Endothelial cell of umbilical vein (primary cell): Measurements from ENCODE around the gene CLSTN1. TPM values are rescaled to one million over a fixed set of nuclear protein-coding genes. Genes with fewer than 3 reads are reported as not detected.

Source experiments
- BruUV-seq: library from RNA; stranded (reverse); fragments of 400-500 nt; replicated peaks from 2 replicates; lab custom pipeline; 2021; lab: Mats Ljungman, UMichigan
- CTCF ChIA-PET: fragments of 300-600, 350-600 bp; sonication (Branson Sonifier 250); formaldehyde crosslinking; loops from one replicate; lab custom pipeline; 2021; ENCODE audit warnings: antibody characterized with exemption, inconsistent platforms; lab: Charles Lee
- POLR2A ChIA-PET: fragments of 300-600, 350-600 bp; sonication (Branson Sonifier 250); formaldehyde crosslinking; loops from one replicate; lab custom pipeline; 2021; ENCODE audit warnings: antibody characterized with exemption, inconsistent platforms; lab: Charles Lee
- DNase-seq: peaks from one replicate; pipeline ENCODE4 v3.0.0-alpha.2; 2011; ENCODE audit warnings: low read depth, low spot score
- FAIRE-seq: peaks from 2 replicates; lab custom pipeline; 2011; peaks lifted over from hg19 to GRCh38; lab: Jason Lieb, UNC
- H2AFZ ChIP-seq: 2 replicates; pipeline ENCODE4 v1.6.0; 2012; ENCODE audit warnings: low read depth, low read length, control low read depth, inconsistent platforms
- H3K27ac ChIP-seq: 2 replicates; pipeline ENCODE4 v1.5.1; 2011; ENCODE audit warnings: low read depth, mild to moderate bottlenecking, control low read depth, low read length, moderate library complexity; ENCODE audit not compliant: insufficient read depth
- H3K27me3 ChIP-seq, 2 experiments: 2 replicates each; pipeline versions ENCODE4 v1.6.0 to v1.6.1; 2011; ENCODE audit warnings: low read length in 2 of 2, mixed read lengths in 1 of 2; ENCODE audit not compliant: control insufficient read depth in 2 of 2, insufficient read depth in 2 of 2
- H3K36me3 ChIP-seq, 2 experiments: 2 replicates in 1 of 2; 3 replicates in 1 of 2; pipeline ENCODE4 v1.5.1; 2011; ENCODE audit warnings: low read length in 2 of 2, mild to moderate bottlenecking in 1 of 2, moderate library complexity in 1 of 2; ENCODE audit not compliant: control insufficient read depth in 2 of 2, insufficient read depth in 2 of 2; ENCODE audit errors: extremely low read depth in 1 of 2
- H3K4me1 ChIP-seq: 3 replicates; pipeline ENCODE4 v1.5.1; 2011; ENCODE audit warnings: mild to moderate bottlenecking, low read length; ENCODE audit not compliant: control insufficient read depth, insufficient read depth; ENCODE audit errors: extremely low read depth
- H3K4me2 ChIP-seq: 2 replicates; pipeline ENCODE4 v1.6.1; 2011; ENCODE audit warnings: low read length, control low read depth, mixed read lengths; ENCODE audit not compliant: insufficient read depth
- H3K4me3 ChIP-seq, 3 experiments: fragments of 200-600 bp in 1 of 3; sonication (generic), shearing (Covaris generic) in 1 of 3; replicated peaks in 1 of 3; 2 replicates each; pipeline ENCODE4 v1.5.1; 2011 to 2016; ENCODE audit warnings: control low read depth in 3 of 3, low read length in 3 of 3, mild to moderate bottlenecking in 2 of 3, inconsistent platforms in 1 of 3, low read depth in 1 of 3, moderate library complexity in 1 of 3; ENCODE audit not compliant: insufficient read depth in 1 of 3
- H3K79me2 ChIP-seq: 2 replicates; pipeline ENCODE4 v1.6.0; 2012; ENCODE audit warnings: low read length, inconsistent platforms; ENCODE audit not compliant: control insufficient read depth, insufficient read depth
- H3K9ac ChIP-seq: replicated peaks from 2 replicates; pipeline ENCODE3; 2011; ENCODE audit warnings: low read length, control low read depth; ENCODE audit not compliant: insufficient read depth; ENCODE audit errors: extremely low read depth
- H3K9me1 ChIP-seq: replicated peaks from 3 replicates; pipeline ENCODE4 v1.6.0; 2011; ENCODE audit warnings: mild to moderate bottlenecking, low read length; ENCODE audit not compliant: control insufficient read depth, insufficient read depth; ENCODE audit errors: extremely low read depth
- H3K9me3 ChIP-seq: replicated peaks from 2 replicates; pipeline ENCODE4 v1.5.1; 2012; ENCODE audit warnings: low read length, inconsistent platforms; ENCODE audit not compliant: control insufficient read depth, insufficient read depth
- H4K20me1 ChIP-seq: replicated peaks from 2 replicates; pipeline ENCODE3; 2011; ENCODE audit warnings: mild to moderate bottlenecking, low read length; ENCODE audit not compliant: control insufficient read depth, insufficient read depth; ENCODE audit errors: extremely low read depth
- CTCF ChIP-seq, 2 donors: IDR thresholded peaks; 1 replicate in 1 of 2; 2 replicates in 1 of 2; pipeline ENCODE4 v1.5.1; 2011; ENCODE audit warnings: low read length in 2 of 2, mild to moderate bottlenecking in 2 of 2, moderate library complexity in 2 of 2, control low read depth in 1 of 2, inconsistent platforms in 1 of 2, low read depth in 1 of 2; ENCODE audit not compliant: insufficient read depth in 1 of 2; ENCODE audit errors: extremely low read depth in 1 of 2
- EZH2 ChIP-seq: IDR thresholded peaks from 2 replicates; pipeline ENCODE4 v1.6.1; 2012; ENCODE audit warnings: borderline replicate concordance, low read depth, mild to moderate bottlenecking, moderate library complexity, low read length, inconsistent platforms; ENCODE audit not compliant: severe bottlenecking
- FOS ChIP-seq: IDR thresholded peaks from 2 replicates; pipeline ENCODE4 v1.6.1; 2011; ENCODE audit warnings: mild to moderate bottlenecking, low read length, moderate library complexity, borderline replicate concordance; ENCODE audit not compliant: insufficient read depth
- GATA2 ChIP-seq: IDR thresholded peaks from 2 replicates; pipeline ENCODE4 v1.7.0; 2011; ENCODE audit warnings: low read depth, mild to moderate bottlenecking, moderate library complexity, mixed read lengths, low read length; ENCODE audit not compliant: insufficient read length, insufficient read depth
- JUN ChIP-seq: IDR thresholded peaks from 2 replicates; pipeline ENCODE4 v1.6.1; 2011; ENCODE audit warnings: borderline replicate concordance, low read depth; ENCODE audit not compliant: insufficient read length, insufficient read depth
- MAX ChIP-seq: IDR thresholded peaks from 2 replicates; pipeline ENCODE4 v1.6.1; 2011; ENCODE audit not compliant: insufficient read depth, insufficient read length
- MYC ChIP-seq: IDR thresholded peaks from one replicate; pipeline ENCODE4 v1.6.1; 2011; ENCODE audit warnings: mild to moderate bottlenecking, low read depth, low read length
- POLR2A ChIP-seq: IDR thresholded peaks from 2 replicates; pipeline ENCODE4 v1.6.1; 2012; ENCODE audit warnings: low read depth, mild to moderate bottlenecking, control low read depth, low read length
- POLR2AphosphoS5 ChIP-seq: IDR thresholded peaks from 2 replicates; pipeline ENCODE4 v1.6.1; 2012; ENCODE audit warnings: low read depth, mild to moderate bottlenecking, control low read depth, low read length, moderate library complexity; ENCODE audit not compliant: insufficient read depth
- dilution Hi-C: fragments of 300-500 bp; cut with MboI; formaldehyde crosslinking; loops from one replicate; pipeline ENCODE4 v1.15.0; 2019; ENCODE audit warnings: low sequenced_read_pairs; ENCODE audit not compliant: extremely low pct_ligation_motif_present
- intact Hi-C: fragments of 100-400 bp; cut with micrococcal nuclease; formaldehyde crosslinking; loops from one replicate; pipeline ENCODE4 v1.10.0; 2022
- polyA plus RNA-seq, 4 experiments: library from polyadenylated mRNA; depleted of rRNA in 3 of 4; stranded (reverse) in 3 of 4; unstranded in 1 of 4; fragments of >200 nt; gene quantifications; 2 replicates each; pipeline versions ENCODE4 v1.2.1 to v1.2.3, GENCODE V29; 2011 to 2012; ENCODE audit warnings: missing spikeins in 1 of 4
- total RNA-seq: library from RNA; stranded (reverse); gene quantifications from 2 replicates; pipeline ENCODE4 v1.2.3, GENCODE V29; 2021

The CLSTN1 gene
- total and polyA plus RNA-seq, 2 donors (not counting 3 experiments of a cell fraction or from before 2014, with no cell fraction given), result 49.1 to 130 TPM

GRCh38 chr1:9842781-9843575 lies 19.2 kb upstream of the CLSTN1 start:
- Histone ChIP-seq H3K9me3 (no peaks in the 10 kb centered on the region), H3K9me1 (no peaks in the 10 kb centered on the region), H3K9ac (no peak overlapping the region), H3K36me3 (no peaks in the 10 kb centered on the region), H3K27ac (no peak overlapping the region), H3K79me2 (no peaks in the 10 kb centered on the region), H3K4me2 (no peak overlapping the region), H4K20me1 (no peaks in the 10 kb centered on the region), H2AFZ (no peak overlapping the region), H3K4me1 (no peaks in the 10 kb centered on the region), H3K4me3 (no peak overlapping the region), H3K27me3 (no peaks in the 10 kb centered on the region)
- dilution Hi-C loops, result no loop called here
- no peak for DNase-seq
- POLR2A ChIA-PET, result no interaction called here
- CTCF ChIA-PET, result interaction anchor here (0.7 to 2.2 kb wide), 8 partner anchors 10 to 71 kb away, joined by 3 to 7 read pairs (median 4); no protein-coding TSS in a partner anchor
- no peak for FAIRE-seq
- BruUV-seq, result no TSS peak
- intact Hi-C loops, result no loop called here
- TF ChIP-seq FOS (no peak), POLR2A (no peak), MAX (no peak), CTCF (IDR thresholded peaks at IDR 0.05; ENCODE audit: extremely low read depth in 1 of 2, insufficient read depth in 1 of 2, low read depth in 1 of 2, low read length in 2 of 2) (no peak), POLR2AphosphoS5 (no peak), EZH2 (no peak), JUN (no peak), GATA2 (no peak), MYC (no peak)
